Measurements from ENCODE around the gene SPCS3. TPM values are rescaled to one million over a fixed set of nuclear protein-coding genes. Genes with fewer than 3 reads are reported as not detected.
A peak's percentile ranks its signal among the peaks of the same experiment; 100 is the strongest.

Gene SPCS3
- 10 to 100 TPM; 53.1 to 80.2 (median 75.1) TPM for total RNA-seq

- H3K27me3 ChIP-seq = no peaks in the 10 kb centered on the region
- H3K36me3 ChIP-seq = no peaks in the 10 kb centered on the region
- H3K4me1 ChIP-seq = peaks cover 0 to 9% of the 10 kb centered on the region in 2 donors
- TF ChIP-seq POLR2AphosphoS5 (IDR thresholded peaks at IDR 0.05) (peak; percentile 69 to 77 (median 73)), CTCF (IDR thresholded peaks at IDR 0.05) (no peak), POLR2A (IDR thresholded peaks at IDR 0.05) (peak; percentile 55)
- intact Hi-C loops (cut with DNase I; ENCODE audit: low total_unique reads) = no loop called here
- peak; percentile 93 to 94 for DNase-seq (ENCODE audit: low spot score in 2 of 2)
- peak within 1 kb of the TSS; percentile 96 to 97 for H3K27ac ChIP-seq
- peak within 1 kb of the TSS; percentile 86 to 98 (median 94) for H3K4me3 ChIP-seq
- H3K9me3 ChIP-seq = no peaks in the 10 kb centered on the region
These were observed at the start of gene SPCS3 for GRCh38 chr4:176319704-176320339. Gene SPCS3 (plus strand): TSS chr4:176319966. CDS start chr4:176320077, 111 bp downstream.

GRCh38 chr4:176270669-176271068 lies 49.1 kb upstream of the SPCS3 start:
- H3K27ac ChIP-seq = no peak overlapping the region
- TF ChIP-seq CTCF (IDR thresholded peaks at IDR 0.05) (no peak), POLR2A (IDR thresholded peaks at IDR 0.05) (no peak)
- no peaks in the 10 kb centered on the region for H3K9me3 ChIP-seq
- no peak overlapping the region for H3K4me3 ChIP-seq
- no peaks in the 10 kb centered on the region for H3K4me1 ChIP-seq
- H3K36me3 ChIP-seq = no peaks in the 10 kb centered on the region
- intact Hi-C loops (cut with DNase I; ENCODE audit: low total_unique reads) = no loop called here
- DNase-seq (ENCODE audit: low spot score in 2 of 2) = no peak
- no peaks in the 10 kb centered on the region for H3K27me3 ChIP-seq

GRCh38 chr4:176271749-176272148 lies 48.0 kb upstream of the SPCS3 start:
- no peak overlapping the region for H3K27ac ChIP-seq
- H3K4me1 ChIP-seq = no peaks in the 10 kb centered on the region
- no peak for DNase-seq (ENCODE audit: low spot score in 2 of 2)
- no peaks in the 10 kb centered on the region for H3K9me3 ChIP-seq
- H3K4me3 ChIP-seq = no peak overlapping the region
- intact Hi-C loops (cut with DNase I; ENCODE audit: low total_unique reads) = no loop called here
- no peaks in the 10 kb centered on the region for H3K36me3 ChIP-seq
- TF ChIP-seq CTCF (IDR thresholded peaks at IDR 0.05) = no peak
- TF ChIP-seq POLR2A (IDR thresholded peaks at IDR 0.05) = no peak
- TF ChIP-seq POLR2AphosphoS5 (IDR thresholded peaks at IDR 0.05) = no peak
- no peaks in the 10 kb centered on the region for H3K27me3 ChIP-seq

- H3K27ac ChIP-seq = no peak overlapping the region
- intact Hi-C loops (cut with DNase I; ENCODE audit: low total_unique reads) = no loop called here
- TF ChIP-seq POLR2AphosphoS5 (IDR thresholded peaks at IDR 0.05) (no peak), POLR2A (IDR thresholded peaks at IDR 0.05) (no peak), CTCF (IDR thresholded peaks at IDR 0.05) (no peak)
- H3K9me3 ChIP-seq = no peaks in the 10 kb centered on the region
- DNase-seq (ENCODE audit: low spot score in 2 of 2) = no peak
- no peaks in the 10 kb centered on the region for H3K4me1 ChIP-seq
- no peak overlapping the region for H3K4me3 ChIP-seq
- H3K36me3 ChIP-seq = no peaks in the 10 kb centered on the region
- no peaks in the 10 kb centered on the region for H3K27me3 ChIP-seq
These were observed 47.0 kb upstream of the SPCS3 start for GRCh38 chr4:176272799-176273198.

GRCh38 chr4:176273736-176274135 lies 46.0 kb upstream of the SPCS3 start:
- H3K4me3 ChIP-seq = no peak overlapping the region
- no peak for DNase-seq (ENCODE audit: low spot score in 2 of 2)
- no peaks in the 10 kb centered on the region for H3K36me3 ChIP-seq
- no peaks in the 10 kb centered on the region for H3K4me1 ChIP-seq
- TF ChIP-seq POLR2A (IDR thresholded peaks at IDR 0.05) = no peak
- TF ChIP-seq CTCF (IDR thresholded peaks at IDR 0.05) = no peak
- TF ChIP-seq POLR2AphosphoS5 (IDR thresholded peaks at IDR 0.05) = no peak
- intact Hi-C loops (cut with DNase I; ENCODE audit: low total_unique reads) = no loop called here
- H3K27me3 ChIP-seq = no peaks in the 10 kb centered on the region
- no peaks in the 10 kb centered on the region for H3K9me3 ChIP-seq
- H3K27ac ChIP-seq = no peak overlapping the region
